ENCODE results near the gene OR56A1. TPM values are rescaled to one million over a fixed set of nuclear protein-coding genes. Genes with fewer than 3 reads are reported as not detected.

Gene OR56A1
- total and polyA plus RNA-seq, 2 experiments from 2014 or later = 0.07 TPM; not detected in 1

DNA sequence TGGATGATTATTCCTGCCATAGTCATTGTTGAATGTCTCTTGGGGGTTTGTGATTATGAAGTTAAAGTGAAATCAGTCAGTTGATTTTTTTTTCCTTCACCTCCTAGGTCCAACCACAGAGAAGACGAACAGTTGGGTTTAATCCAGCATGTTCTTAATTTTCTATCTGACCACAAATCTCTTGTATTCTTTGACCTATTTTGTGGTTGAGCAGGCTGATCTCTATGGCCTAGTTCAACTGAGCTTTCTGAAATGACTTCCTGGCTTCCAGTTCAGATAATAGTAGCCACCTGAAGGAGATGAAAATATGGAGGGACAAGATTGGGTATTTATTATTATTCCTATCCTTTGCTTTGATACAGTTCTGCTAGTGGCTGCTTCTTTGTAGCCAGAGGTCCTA, 57.0 kb downstream of the OR56A1 start:
- H3K4me2 ChIP-seq = no peak overlapping the region
- no peak overlapping the region for H3K4me3 ChIP-seq
- H3K27me3 ChIP-seq = peaks cover 11% of the 10 kb centered on the region
- H4K20me1 ChIP-seq (ENCODE audit: insufficient read depth, poor library complexity, severe bottlenecking) = no peaks in the 10 kb centered on the region
- H3K4me1 ChIP-seq (ENCODE audit: insufficient read depth) = no peaks in the 10 kb centered on the region
- no peak for DNase-seq (ENCODE audit: low spot score)
- TF ChIP-seq, protein P1, sequence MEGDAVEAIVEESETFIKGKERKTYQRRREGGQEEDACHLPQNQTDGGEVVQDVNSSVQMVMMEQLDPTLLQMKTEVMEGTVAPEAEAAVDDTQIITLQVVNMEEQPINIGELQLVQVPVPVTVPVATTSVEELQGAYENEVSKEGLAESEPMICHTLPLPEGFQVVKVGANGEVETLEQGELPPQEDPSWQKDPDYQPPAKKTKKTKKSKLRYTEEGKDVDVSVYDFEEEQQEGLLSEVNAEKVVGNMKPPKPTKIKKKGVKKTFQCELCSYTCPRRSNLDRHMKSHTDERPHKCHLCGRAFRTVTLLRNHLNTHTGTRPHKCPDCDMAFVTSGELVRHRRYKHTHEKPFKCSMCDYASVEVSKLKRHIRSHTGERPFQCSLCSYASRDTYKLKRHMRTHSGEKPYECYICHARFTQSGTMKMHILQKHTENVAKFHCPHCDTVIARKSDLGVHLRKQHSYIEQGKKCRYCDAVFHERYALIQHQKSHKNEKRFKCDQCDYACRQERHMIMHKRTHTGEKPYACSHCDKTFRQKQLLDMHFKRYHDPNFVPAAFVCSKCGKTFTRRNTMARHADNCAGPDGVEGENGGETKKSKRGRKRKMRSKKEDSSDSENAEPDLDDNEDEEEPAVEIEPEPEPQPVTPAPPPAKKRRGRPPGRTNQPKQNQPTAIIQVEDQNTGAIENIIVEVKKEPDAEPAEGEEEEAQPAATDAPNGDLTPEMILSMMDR (IDR thresholded peaks at IDR 0.05; ENCODE audit: poor library complexity) = no peak
- TF ChIP-seq EZH2phosphoT487 (IDR thresholded peaks at IDR 0.05; ENCODE audit: low read depth, severe bottlenecking, unreplicated experiment) (no peak), EZH2 (IDR thresholded peaks at IDR 0.05; ENCODE audit: borderline replicate concordance) (no peak)
- H3K9me2 ChIP-seq (replicated peaks; ENCODE audit: insufficient read depth) = no peaks in the 10 kb centered on the region
- H3K79me2 ChIP-seq = no peaks in the 10 kb centered on the region
- no peak overlapping the region for H2AFZ ChIP-seq
- no peaks in the 10 kb centered on the region for H3K36me3 ChIP-seq (replicated peaks; ENCODE audit: insufficient read depth, low read depth)
- no peaks in the 10 kb centered on the region for H3K9me3 ChIP-seq (ENCODE audit: low read depth)
- WGBS (ENCODE audit: low lambda C conversion rate, missing lambda C conversion rate) = 83% methylated on average over 1 of the region's 1 CpG
- H3K27ac ChIP-seq = no peak overlapping the region

Small RNA genes within 50 kb of the gene (small RNA-seq; reads per million reads assigned to genes)
- not detected for gene RNA5SP329

Other genes with a start within 250 kb of the OR56A1 start
- 0.16 TPM in 1 of 2 replicates, not detected in the other for gene OR52N5, start 247.4 kb downstream of the OR56A1 start, total RNA-seq
- gene OR52N5, start 247.4 kb downstream of the OR56A1 start, polyA plus RNA-seq = not detected in 2 replicates
- gene OR52N1, start 239.5 kb downstream of the OR56A1 start, total RNA-seq = not detected in 2 replicates
- not detected in 2 replicates for gene OR52N1, start 239.5 kb downstream of the OR56A1 start, polyA plus RNA-seq
- gene OR52N2, start 221.8 kb downstream of the OR56A1 start, total RNA-seq = not detected in 2 replicates
- not detected in 2 replicates for gene OR52N2, start 221.8 kb downstream of the OR56A1 start, polyA plus RNA-seq
- not detected in 2 replicates for gene OR52E6, start 188.9 kb downstream of the OR56A1 start, total RNA-seq
- gene OR52E6, start 188.9 kb downstream of the OR56A1 start, polyA plus RNA-seq = not detected in 2 replicates
- not detected in 2 replicates for gene OR52E8, start 173.1 kb downstream of the OR56A1 start, total RNA-seq
- not detected in 2 replicates for gene OR52E8, start 173.1 kb downstream of the OR56A1 start, polyA plus RNA-seq
- gene OR52E4, start 150.1 kb downstream of the OR56A1 start, total RNA-seq = not detected in 2 replicates
- gene OR52E4, start 150.1 kb downstream of the OR56A1 start, polyA plus RNA-seq = not detected in 2 replicates
- not detected in 2 replicates for gene OR52E5, start 137.6 kb downstream of the OR56A1 start, total RNA-seq
- gene OR52E5, start 137.6 kb downstream of the OR56A1 start, polyA plus RNA-seq = not detected in 2 replicates
- not detected in 2 replicates for gene OR56A3, start 88.5 kb downstream of the OR56A1 start, total RNA-seq
- not detected in 2 replicates for gene OR56A3, start 88.5 kb downstream of the OR56A1 start, polyA plus RNA-seq
- gene OR56A5, start 62.3 kb downstream of the OR56A1 start, total RNA-seq = not detected in 2 replicates
- not detected in 2 replicates for gene OR56A5, start 62.3 kb downstream of the OR56A1 start, polyA plus RNA-seq
- not detected in 2 replicates for gene OR52L1, start 43.8 kb downstream of the OR56A1 start, total RNA-seq
- gene OR52L1, start 43.8 kb downstream of the OR56A1 start, polyA plus RNA-seq = not detected in 2 replicates
- gene OR56A4, start 23.8 kb downstream of the OR56A1 start, total RNA-seq = not detected in 2 replicates
- not detected in 2 replicates for gene OR56A4, start 23.8 kb downstream of the OR56A1 start, polyA plus RNA-seq
- gene OR56B4, start 76.9 kb upstream of the OR56A1 start, total RNA-seq = not detected in 2 replicates
- not detected in 2 replicates for gene OR56B4, start 76.9 kb upstream of the OR56A1 start, polyA plus RNA-seq
- gene OR52B2, start 139.6 kb upstream of the OR56A1 start, total RNA-seq = not detected in 2 replicates
- not detected in 2 replicates for gene OR52B2, start 139.6 kb upstream of the OR56A1 start, polyA plus RNA-seq
- gene OR52W1, start 168.5 kb upstream of the OR56A1 start, total RNA-seq = not detected in 2 replicates
- gene OR52W1, start 168.5 kb upstream of the OR56A1 start, polyA plus RNA-seq = not detected in 2 replicates
- not detected in 2 replicates for gene C11orf42, start 174.8 kb upstream of the OR56A1 start, total RNA-seq
- gene C11orf42, start 174.8 kb upstream of the OR56A1 start, polyA plus RNA-seq = not detected in 2 replicates
- 27.7 and 30.2 TPM in 2 replicates for gene FHIP1B, start 203.9 kb upstream of the OR56A1 start, total RNA-seq
- gene FHIP1B, start 203.9 kb upstream of the OR56A1 start, polyA plus RNA-seq = 31.5 and 42.2 TPM in 2 replicates
- gene CNGA4, start 208.3 kb upstream of the OR56A1 start, total RNA-seq = 0.17 and 0.52 TPM in 2 replicates
- gene CNGA4, start 208.3 kb upstream of the OR56A1 start, polyA plus RNA-seq = 0.25 and 0.50 TPM in 2 replicates
- 6.6 and 9.8 TPM in 2 replicates for gene CCKBR, start 229.1 kb upstream of the OR56A1 start, total RNA-seq
- 15.4 and 17.7 TPM in 2 replicates for gene CCKBR, start 229.1 kb upstream of the OR56A1 start, polyA plus RNA-seq

All from hepatocyte (in vitro differentiated cells).